HEK293 (cell line): ENCODE data around the gene SFTPD.

ENCODE experiments used
- BCL11A ChIP-seq: fragments of 450-650 bp; formaldehyde crosslinking; IDR thresholded peaks from 2 replicates; pipeline ENCODE4 v1.5.1; 2016; ENCODE audit warnings: low read depth, missing biosample characterization, missing genetic modification characterization
- EGR2 ChIP-seq: fragments of 450-650 bp; formaldehyde crosslinking; IDR thresholded peaks from 2 replicates; pipeline ENCODE4 v1.5.1; 2016; ENCODE audit warnings: low read depth, missing biosample characterization, missing genetic modification characterization
- GLI4 ChIP-seq: fragments of 450-650 bp; formaldehyde crosslinking; IDR thresholded peaks from 2 replicates; pipeline ENCODE4 v1.5.1; 2016; ENCODE audit warnings: missing biosample characterization, missing genetic modification characterization
- GLIS2 ChIP-seq: fragments of 450-650 bp; formaldehyde crosslinking; IDR thresholded peaks from 2 replicates; pipeline ENCODE4 v1.5.1; 2016; ENCODE audit warnings: missing biosample characterization, missing genetic modification characterization
- HOXC10 ChIP-seq: sonication (generic); formaldehyde crosslinking; IDR thresholded peaks from 2 replicates; pipeline ENCODE4 v1.8.1; 2023; ENCODE audit warnings: mild to moderate bottlenecking, missing genetic modification reagents
- KLF10 ChIP-seq: fragments of 450-650 bp; IDR thresholded peaks from 2 replicates; pipeline ENCODE4 v1.5.1; 2018; ENCODE audit warnings: missing biosample characterization, mild to moderate bottlenecking, missing genetic modification characterization
- KLF16 ChIP-seq: fragments of 450-650 bp; formaldehyde crosslinking; IDR thresholded peaks from 2 replicates; pipeline ENCODE4 v1.5.1; 2017; ENCODE audit warnings: missing biosample characterization, missing genetic modification characterization
- OSR2 ChIP-seq: fragments of 450-650 bp; formaldehyde crosslinking; IDR thresholded peaks from 2 replicates; pipeline ENCODE4 v1.5.1; 2016; ENCODE audit warnings: missing biosample characterization, missing genetic modification characterization
- RBAK ChIP-seq: fragments of 450-650 bp; formaldehyde crosslinking; IDR thresholded peaks from 2 replicates; pipeline ENCODE4 v1.5.1; 2016; ENCODE audit warnings: missing biosample characterization, missing genetic modification characterization
- SCRT2 ChIP-seq: fragments of 450-650 bp; formaldehyde crosslinking; IDR thresholded peaks from 2 replicates; pipeline ENCODE4 v1.5.1; 2016; ENCODE audit warnings: missing biosample characterization, missing genetic modification characterization
- ZBTB8A ChIP-seq: fragments of 450-650 bp; formaldehyde crosslinking; IDR thresholded peaks from 2 replicates; pipeline ENCODE4 v1.5.1; 2016; ENCODE audit warnings: missing biosample characterization, missing genetic modification characterization
- ZFHX2 ChIP-seq: fragments of 450-650 bp; formaldehyde crosslinking; conservative IDR thresholded peaks from 2 replicates; pipeline ENCODE4 v1.5.1; 2016; ENCODE audit warnings: missing biosample characterization, missing genetic modification characterization
- ZFP3 ChIP-seq: fragments of 450-650 bp; formaldehyde crosslinking; IDR thresholded peaks from 2 replicates; pipeline ENCODE4 v1.5.1; 2016; ENCODE audit warnings: low read depth, missing biosample characterization, missing genetic modification characterization
- ZNF184 ChIP-seq: fragments of 450-650 bp; IDR thresholded peaks from 2 replicates; pipeline ENCODE4 v1.5.1; 2018; ENCODE audit warnings: missing biosample characterization, mild to moderate bottlenecking, missing genetic modification characterization
- ZNF2 ChIP-seq: fragments of 450-650 bp; formaldehyde crosslinking; IDR thresholded peaks from 2 replicates; pipeline ENCODE4 v1.5.1; 2016; ENCODE audit warnings: missing biosample characterization, missing genetic modification characterization
- ZNF221 ChIP-seq: fragments of 450-650 bp; formaldehyde crosslinking; IDR thresholded peaks from 2 replicates; pipeline ENCODE4 v1.5.1; 2017; ENCODE audit warnings: missing biosample characterization, missing genetic modification characterization, borderline replicate concordance
- ZNF335 ChIP-seq: fragments of 450-650 bp; formaldehyde crosslinking; conservative IDR thresholded peaks from 2 replicates; pipeline ENCODE4 v1.5.1; 2016; ENCODE audit warnings: missing biosample characterization, missing genetic modification characterization
- ZNF354C ChIP-seq: fragments of 450-650 bp; formaldehyde crosslinking; IDR thresholded peaks from 2 replicates; pipeline ENCODE4 v1.5.1; 2016; ENCODE audit warnings: missing biosample characterization, missing genetic modification characterization, low read depth, borderline replicate concordance
- ZNF501 ChIP-seq: fragments of 450-650 bp; formaldehyde crosslinking; IDR thresholded peaks from 2 replicates; pipeline ENCODE4 v1.5.1; 2016; ENCODE audit warnings: missing biosample characterization, missing genetic modification characterization
- ZNF571 ChIP-seq: fragments of 450-650 bp; formaldehyde crosslinking; IDR thresholded peaks from 2 replicates; pipeline ENCODE4 v1.5.0; 2017; ENCODE audit warnings: missing biosample characterization, missing genetic modification characterization
- ZNF610 ChIP-seq: fragments of 450-650 bp; formaldehyde crosslinking; IDR thresholded peaks from 2 replicates; pipeline ENCODE4 v1.5.1; 2016; ENCODE audit warnings: missing biosample characterization, missing genetic modification characterization, borderline replicate concordance
- ZNF658 ChIP-seq: fragments of 450-650 bp; formaldehyde crosslinking; IDR thresholded peaks from 2 replicates; pipeline ENCODE4; 2016; ENCODE audit warnings: missing biosample characterization, missing genetic modification characterization
- ZNF707 ChIP-seq: fragments of 450-650 bp; formaldehyde crosslinking; IDR thresholded peaks from 2 replicates; pipeline ENCODE4 v1.5.1; 2016; ENCODE audit warnings: missing biosample characterization, missing genetic modification characterization
- ZNF76 ChIP-seq: fragments of 450-650 bp; formaldehyde crosslinking; IDR thresholded peaks from 2 replicates; pipeline ENCODE4; 2016; ENCODE audit warnings: low read depth, missing biosample characterization, missing genetic modification characterization, borderline replicate concordance
- ZNF777 ChIP-seq: fragments of 450-650 bp; formaldehyde crosslinking; IDR thresholded peaks from 2 replicates; pipeline ENCODE4 v1.5.1; 2017; ENCODE audit warnings: missing biosample characterization, missing genetic modification characterization, borderline replicate concordance
- ZNF830 ChIP-seq: fragments of 450-650 bp; IDR thresholded peaks from 2 replicates; pipeline ENCODE4 v1.5.0; 2018; ENCODE audit warnings: missing biosample characterization, missing genetic modification characterization, low read depth, mild to moderate bottlenecking, moderate library complexity
- ZSCAN16 ChIP-seq: fragments of 450-650 bp; formaldehyde crosslinking; IDR thresholded peaks from 2 replicates; pipeline ENCODE4 v1.5.1; 2016; ENCODE audit warnings: missing biosample characterization, missing genetic modification characterization
- TF ChIP-seq, protein P1 (sequence below): fragments of 450-650 bp; formaldehyde crosslinking; IDR thresholded peaks from 2 replicates; pipeline ENCODE4 v1.5.1; 2016; ENCODE audit warnings: missing biosample characterization, missing genetic modification characterization
- TF ChIP-seq, protein P2 (sequence below): fragments of 450-650 bp; formaldehyde crosslinking; IDR thresholded peaks from 2 replicates; pipeline ENCODE4 v1.5.1; 2016; ENCODE audit warnings: missing biosample characterization, missing genetic modification characterization
- TF ChIP-seq, protein P3 (sequence below): fragments of 450-650 bp; formaldehyde crosslinking; IDR thresholded peaks from 2 replicates; pipeline ENCODE4; 2016; ENCODE audit warnings: missing biosample characterization, missing genetic modification characterization
- TF ChIP-seq, protein P4 (sequence below): fragments of 450-650 bp; formaldehyde crosslinking; IDR thresholded peaks from 2 replicates; pipeline ENCODE4 v1.5.1; 2016; ENCODE audit warnings: missing biosample characterization, missing genetic modification characterization
- TF ChIP-seq, protein P5 (sequence below): fragments of 450-650 bp; IDR thresholded peaks from 2 replicates; pipeline ENCODE4 v1.5.1; 2018; ENCODE audit warnings: missing biosample characterization, missing genetic modification characterization
- TF ChIP-seq, protein P6 (sequence below): fragments of 450-650 bp; formaldehyde crosslinking; IDR thresholded peaks from 2 replicates; pipeline ENCODE4 v1.5.1; 2017; ENCODE audit warnings: missing biosample characterization, mild to moderate bottlenecking, missing genetic modification characterization, moderate library complexity

Gene SFTPD

DNA sequence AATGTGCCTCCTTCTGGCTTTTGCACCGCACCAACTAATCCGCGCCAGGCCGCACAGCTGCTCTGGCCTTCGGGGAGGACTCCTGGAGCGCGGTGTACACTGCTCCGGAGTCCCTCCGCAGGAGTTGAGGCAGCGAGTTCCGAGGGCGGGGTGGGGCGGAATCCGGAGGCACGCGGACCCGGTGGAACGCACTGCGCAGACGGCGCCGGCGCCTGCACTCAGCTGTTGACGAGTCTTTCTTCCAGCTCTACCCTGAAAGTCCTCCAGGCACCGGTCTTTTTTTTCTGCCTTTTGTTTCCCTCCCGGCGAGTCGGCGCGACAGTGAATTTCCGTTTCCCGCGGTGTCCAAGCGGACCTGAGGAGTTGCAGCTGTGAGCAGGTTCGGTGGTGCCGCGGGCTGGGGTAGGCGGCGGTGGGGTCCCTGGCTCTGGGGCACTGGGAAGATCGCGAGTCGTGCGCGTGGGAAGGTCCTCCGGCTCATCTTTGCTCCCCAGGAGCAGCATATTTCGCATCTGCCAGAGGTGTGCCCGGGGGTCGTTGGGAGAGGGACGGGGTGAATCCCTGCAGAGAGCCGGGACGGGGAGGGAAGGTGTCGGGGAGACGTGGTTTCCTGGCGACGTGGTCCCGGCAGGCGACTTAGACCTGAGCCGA is 44.1 kb downstream of the SFTPD start (continued):
- TF ChIP-seq, protein P1, sequence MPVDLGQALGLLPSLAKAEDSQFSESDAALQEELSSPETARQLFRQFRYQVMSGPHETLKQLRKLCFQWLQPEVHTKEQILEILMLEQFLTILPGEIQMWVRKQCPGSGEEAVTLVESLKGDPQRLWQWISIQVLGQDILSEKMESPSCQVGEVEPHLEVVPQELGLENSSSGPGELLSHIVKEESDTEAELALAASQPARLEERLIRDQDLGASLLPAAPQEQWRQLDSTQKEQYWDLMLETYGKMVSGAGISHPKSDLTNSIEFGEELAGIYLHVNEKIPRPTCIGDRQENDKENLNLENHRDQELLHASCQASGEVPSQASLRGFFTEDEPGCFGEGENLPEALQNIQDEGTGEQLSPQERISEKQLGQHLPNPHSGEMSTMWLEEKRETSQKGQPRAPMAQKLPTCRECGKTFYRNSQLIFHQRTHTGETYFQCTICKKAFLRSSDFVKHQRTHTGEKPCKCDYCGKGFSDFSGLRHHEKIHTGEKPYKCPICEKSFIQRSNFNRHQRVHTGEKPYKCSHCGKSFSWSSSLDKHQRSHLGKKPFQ (tag by site-specific recombination), result no peak
- TF ChIP-seq ZFP3 (tag by site-specific recombination), result no peak
- TF ChIP-seq EGR2, result 0 out of 2 replicates have a peak, but pooled peaks have one; percentile 27
- TF ChIP-seq ZFHX2 (tag by site-specific recombination), result peak; percentile 27; the same call in 1 of the 2 replicates
- peak; percentile 74; the same call in 1 of the 2 replicates for TF ChIP-seq ZNF777 (tag by site-specific recombination)
- TF ChIP-seq ZBTB8A (tag by site-specific recombination), result 0 out of 2 replicates have a peak, but pooled peaks have one; percentile 19
- TF ChIP-seq, protein P2, sequence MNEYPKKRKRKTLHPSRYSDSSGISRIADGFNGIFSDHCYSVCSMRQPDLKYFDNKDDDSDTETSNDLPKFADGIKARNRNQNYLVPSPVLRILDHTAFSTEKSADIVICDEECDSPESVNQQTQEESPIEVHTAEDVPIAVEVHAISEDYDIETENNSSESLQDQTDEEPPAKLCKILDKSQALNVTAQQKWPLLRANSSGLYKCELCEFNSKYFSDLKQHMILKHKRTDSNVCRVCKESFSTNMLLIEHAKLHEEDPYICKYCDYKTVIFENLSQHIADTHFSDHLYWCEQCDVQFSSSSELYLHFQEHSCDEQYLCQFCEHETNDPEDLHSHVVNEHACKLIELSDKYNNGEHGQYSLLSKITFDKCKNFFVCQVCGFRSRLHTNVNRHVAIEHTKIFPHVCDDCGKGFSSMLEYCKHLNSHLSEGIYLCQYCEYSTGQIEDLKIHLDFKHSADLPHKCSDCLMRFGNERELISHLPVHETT (tag by site-specific recombination), result no peak
- no peak for TF ChIP-seq ZNF707
- TF ChIP-seq, protein P3, sequence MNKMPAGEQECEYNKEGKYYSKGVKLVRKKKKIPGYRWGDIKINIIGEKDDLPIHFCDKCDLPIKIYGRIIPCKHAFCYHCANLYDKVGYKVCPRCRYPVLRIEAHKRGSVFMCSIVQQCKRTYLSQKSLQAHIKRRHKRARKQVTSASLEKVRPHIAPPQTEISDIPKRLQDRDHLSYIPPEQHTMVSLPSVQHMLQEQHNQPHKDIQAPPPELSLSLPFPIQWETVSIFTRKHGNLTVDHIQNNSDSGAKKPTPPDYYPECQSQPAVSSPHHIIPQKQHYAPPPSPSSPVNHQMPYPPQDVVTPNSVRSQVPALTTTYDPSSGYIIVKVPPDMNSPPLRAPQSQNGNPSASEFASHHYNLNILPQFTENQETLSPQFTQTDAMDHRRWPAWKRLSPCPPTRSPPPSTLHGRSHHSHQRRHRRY, result no peak
- peak; percentile 54 for TF ChIP-seq KLF16 (tag by site-specific recombination)
- TF ChIP-seq ZNF184 (tag by site-specific recombination), result no peak
- no peak for TF ChIP-seq OSR2 (tag by site-specific recombination)
- TF ChIP-seq, protein P4, sequence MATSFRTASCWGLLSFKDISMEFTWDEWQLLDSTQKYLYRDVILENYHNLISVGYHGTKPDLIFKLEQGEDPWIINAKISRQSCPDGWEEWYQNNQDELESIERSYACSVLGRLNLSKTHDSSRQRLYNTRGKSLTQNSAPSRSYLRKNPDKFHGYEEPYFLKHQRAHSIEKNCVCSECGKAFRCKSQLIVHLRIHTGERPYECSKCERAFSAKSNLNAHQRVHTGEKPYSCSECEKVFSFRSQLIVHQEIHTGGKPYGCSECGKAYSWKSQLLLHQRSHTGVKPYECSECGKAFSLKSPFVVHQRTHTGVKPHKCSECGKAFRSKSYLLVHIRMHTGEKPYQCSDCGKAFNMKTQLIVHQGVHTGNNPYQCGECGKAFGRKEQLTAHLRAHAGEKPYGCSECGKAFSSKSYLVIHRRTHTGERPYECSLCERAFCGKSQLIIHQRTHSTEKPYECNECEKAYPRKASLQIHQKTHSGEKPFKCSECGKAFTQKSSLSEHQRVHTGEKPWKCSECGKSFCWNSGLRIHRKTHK (tag by site-specific recombination), result no peak
- TF ChIP-seq, protein P5, sequence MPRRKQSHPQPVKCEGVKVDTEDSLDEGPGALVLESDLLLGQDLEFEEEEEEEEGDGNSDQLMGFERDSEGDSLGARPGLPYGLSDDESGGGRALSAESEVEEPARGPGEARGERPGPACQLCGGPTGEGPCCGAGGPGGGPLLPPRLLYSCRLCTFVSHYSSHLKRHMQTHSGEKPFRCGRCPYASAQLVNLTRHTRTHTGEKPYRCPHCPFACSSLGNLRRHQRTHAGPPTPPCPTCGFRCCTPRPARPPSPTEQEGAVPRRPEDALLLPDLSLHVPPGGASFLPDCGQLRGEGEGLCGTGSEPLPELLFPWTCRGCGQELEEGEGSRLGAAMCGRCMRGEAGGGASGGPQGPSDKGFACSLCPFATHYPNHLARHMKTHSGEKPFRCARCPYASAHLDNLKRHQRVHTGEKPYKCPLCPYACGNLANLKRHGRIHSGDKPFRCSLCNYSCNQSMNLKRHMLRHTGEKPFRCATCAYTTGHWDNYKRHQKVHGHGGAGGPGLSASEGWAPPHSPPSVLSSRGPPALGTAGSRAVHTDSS, result no peak
- peak; percentile 87 for TF ChIP-seq ZNF335 (tag by site-specific recombination)
- 0 out of 2 replicates have a peak, but pooled peaks have one; percentile 55 for TF ChIP-seq ZNF2 (tag by site-specific recombination)
- no peak for TF ChIP-seq KLF10
- no peak for TF ChIP-seq ZNF610 (tag by site-specific recombination)
- TF ChIP-seq ZNF501 (tag by site-specific recombination), result peak; percentile 76
- peak; percentile 43; the same call in 1 of the 2 replicates for TF ChIP-seq ZNF76 (tag by site-specific recombination)
- no peak for TF ChIP-seq GLI4 (tag by site-specific recombination)
- TF ChIP-seq RBAK (tag by site-specific recombination), result no peak
- TF ChIP-seq BCL11A (tag by site-specific recombination), result no peak
- no peak for TF ChIP-seq ZNF354C (tag by site-specific recombination)
- peak; percentile 60; the same call in 1 of the 2 replicates for TF ChIP-seq GLIS2 (tag by site-specific recombination)
- TF ChIP-seq ZNF221 (tag by site-specific recombination), result no peak
- no peak for TF ChIP-seq ZNF830 (tag by site-specific recombination)
- TF ChIP-seq, protein P6, sequence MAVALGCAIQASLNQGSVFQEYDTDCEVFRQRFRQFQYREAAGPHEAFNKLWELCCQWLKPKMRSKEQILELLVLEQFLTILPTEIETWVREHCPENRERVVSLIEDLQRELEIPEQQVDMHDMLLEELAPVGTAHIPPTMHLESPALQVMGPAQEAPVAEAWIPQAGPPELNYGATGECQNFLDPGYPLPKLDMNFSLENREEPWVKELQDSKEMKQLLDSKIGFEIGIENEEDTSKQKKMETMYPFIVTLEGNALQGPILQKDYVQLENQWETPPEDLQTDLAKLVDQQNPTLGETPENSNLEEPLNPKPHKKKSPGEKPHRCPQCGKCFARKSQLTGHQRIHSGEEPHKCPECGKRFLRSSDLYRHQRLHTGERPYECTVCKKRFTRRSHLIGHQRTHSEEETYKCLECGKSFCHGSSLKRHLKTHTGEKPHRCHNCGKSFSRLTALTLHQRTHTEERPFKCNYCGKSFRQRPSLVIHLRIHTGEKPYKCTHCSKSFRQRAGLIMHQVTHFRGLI (tag by site-specific recombination), result no peak
- TF ChIP-seq SCRT2 (tag by site-specific recombination), result peak; percentile 57
- no peak for TF ChIP-seq ZNF658
- no peak for TF ChIP-seq ZSCAN16
- TF ChIP-seq ZNF571 (tag by site-specific recombination), result no peak
- TF ChIP-seq HOXC10 (CRISPR knock-in tag), result no peak
